ENCODE results near the gene KLHL40.

Gene KLHL40

DNA sequence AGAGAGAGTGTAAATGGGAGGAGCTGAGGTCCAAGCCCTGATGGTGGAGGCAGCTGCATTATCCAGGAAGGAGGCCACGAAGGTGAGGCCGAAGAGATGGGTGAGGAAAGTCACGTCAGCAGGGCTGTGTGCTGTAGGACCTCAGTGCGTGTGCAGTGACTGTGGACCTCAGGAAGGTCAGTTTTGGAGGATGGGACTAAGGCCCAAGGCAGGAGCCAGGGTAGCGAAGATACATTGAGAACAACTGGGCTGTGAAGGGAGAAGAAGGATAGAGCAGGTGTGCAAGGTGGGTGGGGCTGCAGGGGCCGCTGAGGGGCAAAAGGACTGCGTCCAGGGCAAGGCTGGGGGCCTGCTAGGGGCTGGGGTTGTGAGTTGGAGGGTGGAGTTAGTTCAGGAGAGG, 4.9 kb downstream of the KLHL40 start:
- no peak for DNase-seq (ENCODE audit: low spot score)

DNA sequence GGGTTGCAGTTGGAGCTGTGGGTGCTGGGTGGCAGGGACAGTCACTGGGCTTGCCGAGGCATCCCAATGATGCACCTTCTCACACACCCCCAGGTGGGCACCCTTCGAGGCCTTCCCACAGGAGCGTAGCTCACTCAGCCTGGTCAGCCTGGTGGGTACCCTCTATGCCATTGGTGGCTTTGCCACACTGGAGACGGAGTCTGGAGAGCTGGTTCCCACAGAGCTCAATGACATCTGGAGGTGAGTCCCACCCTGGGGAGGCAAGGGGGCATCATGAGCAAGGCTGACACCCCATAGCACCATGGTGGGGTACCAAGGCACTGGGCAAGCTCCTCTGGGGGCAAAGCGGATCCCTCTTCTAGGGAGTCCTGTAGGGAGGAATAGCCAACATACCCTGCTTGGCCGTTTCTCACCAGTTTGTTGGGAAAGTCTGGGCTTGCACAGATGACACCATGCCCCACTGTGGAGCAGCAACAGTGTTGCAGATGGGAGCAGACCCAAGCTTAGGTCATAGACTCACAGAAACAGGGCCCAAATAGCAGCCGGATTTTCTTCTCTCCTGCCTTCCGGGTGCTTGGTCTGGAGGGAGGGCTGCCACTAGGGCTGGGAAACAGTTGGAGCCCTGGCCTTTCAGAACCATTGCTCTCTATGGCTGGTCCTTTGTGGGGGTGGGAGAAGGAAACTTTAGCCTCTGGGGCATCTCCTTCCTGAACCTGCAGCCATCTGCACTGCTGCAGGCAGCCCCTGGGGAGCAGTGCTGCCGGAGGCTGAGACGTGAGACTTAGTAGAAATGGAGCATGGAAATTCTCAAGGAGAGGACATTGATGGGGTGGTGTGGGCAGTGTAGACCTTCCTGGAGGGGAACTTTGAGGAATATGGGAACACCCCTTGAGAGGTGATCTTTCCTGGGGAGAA, 5.7 kb downstream of the KLHL40 start:
- no peak for DNase-seq (ENCODE audit: low spot score)

DNA sequence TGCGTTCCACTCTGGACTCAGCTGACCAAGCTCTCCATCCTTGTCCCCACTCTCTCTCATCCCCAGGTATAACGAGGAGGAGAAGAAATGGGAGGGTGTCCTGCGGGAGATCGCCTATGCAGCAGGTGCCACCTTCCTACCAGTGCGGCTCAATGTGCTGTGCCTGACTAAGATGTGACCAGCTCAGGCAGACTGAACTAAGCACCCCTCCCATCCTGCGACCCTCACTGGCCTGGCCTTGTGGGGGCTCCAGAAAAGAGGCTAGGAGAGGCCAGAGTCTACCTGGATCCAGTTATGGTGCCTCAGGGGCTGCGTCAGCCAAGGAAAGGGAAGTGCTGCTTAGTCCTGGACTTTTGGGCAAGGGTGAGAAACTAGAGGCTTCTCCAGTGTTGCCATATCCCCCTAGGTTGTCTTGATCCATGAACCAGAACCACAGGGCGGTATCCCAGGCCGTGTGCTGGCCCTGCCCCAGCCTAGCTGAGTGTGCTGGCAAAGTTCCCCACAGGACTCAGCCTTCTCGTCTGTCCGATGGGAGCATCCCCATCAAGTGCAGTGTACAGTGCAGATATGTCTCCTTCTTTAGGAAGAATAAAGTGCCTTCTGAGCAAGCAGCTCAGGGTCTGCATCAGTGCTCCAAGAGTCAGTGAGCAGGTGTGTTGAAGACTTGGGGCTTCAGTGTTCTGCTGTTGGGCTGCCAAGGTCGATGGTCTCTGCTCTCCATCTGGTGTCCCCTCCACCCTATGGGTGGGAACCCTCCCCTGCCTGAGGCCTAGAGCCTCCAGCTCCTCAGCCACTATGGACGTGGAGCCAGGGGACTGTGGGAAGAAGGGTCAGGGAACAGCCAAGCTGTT, 6.7 kb downstream of the KLHL40 start:
- DNase-seq (ENCODE audit: low spot score), result no peak

DNA sequence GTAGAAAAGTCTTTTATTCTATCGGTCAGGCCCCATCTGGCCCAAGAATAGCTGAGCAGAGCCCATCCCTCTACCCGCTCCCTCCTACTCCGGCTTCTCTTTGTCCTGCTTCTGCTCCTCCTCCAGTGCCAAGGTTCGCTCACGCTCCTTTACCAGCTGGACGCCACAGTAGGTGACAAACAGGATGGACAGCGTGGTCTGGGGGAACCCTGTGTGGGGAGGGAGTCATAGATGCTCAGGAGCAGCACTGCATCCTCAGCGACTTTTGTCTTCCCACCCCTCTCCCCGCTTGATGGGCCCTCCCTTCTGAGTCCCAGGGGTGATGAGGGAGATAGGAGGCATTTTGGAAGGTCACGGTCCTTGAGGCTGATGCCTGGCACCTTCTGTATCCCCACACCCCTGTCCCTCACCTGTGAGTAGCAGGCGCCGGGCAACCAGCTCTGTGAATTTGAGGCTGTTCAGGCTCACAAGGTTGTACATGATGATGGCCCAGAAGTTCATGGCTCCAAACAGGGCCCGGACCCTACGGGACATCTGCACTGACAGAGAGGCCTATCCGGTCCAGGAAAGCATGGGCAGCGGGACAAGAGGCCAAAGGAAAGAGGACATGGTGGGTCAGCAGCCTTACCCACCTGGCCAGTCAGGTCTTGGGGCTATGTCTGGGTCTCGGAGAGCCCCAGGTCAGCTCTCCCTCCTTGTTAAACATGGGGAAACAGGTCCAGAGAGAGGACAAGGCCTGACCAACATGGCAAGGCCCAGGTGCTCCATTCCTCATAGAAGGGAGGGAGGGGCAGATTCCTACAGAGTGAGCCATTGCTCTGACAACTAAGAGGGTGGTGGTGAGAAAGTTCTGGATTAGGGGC, 7.6 kb downstream of the KLHL40 start:
- no peak for DNase-seq (ENCODE audit: low spot score)

DNA sequence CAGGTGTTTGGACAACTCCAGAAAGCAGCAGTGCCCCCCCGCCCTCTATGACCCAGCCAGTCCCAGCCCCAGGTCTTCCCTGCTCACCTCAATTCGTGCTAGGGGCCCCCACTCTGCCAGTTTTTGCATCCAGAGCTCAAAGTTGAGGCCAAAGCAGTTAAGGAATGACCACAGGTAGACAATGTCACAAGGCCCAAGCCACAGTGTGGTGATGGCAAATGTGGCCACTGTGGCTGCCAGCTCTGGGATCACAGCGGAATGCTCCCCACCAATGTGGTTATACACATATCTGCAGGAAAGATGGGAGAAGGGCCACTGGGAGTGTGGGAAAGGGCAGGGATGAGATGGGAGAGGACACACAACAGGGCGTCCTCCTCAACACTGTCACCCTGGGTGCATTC, 8.2 kb downstream of the KLHL40 start:
- no peak for DNase-seq (ENCODE audit: low spot score)

DNA sequence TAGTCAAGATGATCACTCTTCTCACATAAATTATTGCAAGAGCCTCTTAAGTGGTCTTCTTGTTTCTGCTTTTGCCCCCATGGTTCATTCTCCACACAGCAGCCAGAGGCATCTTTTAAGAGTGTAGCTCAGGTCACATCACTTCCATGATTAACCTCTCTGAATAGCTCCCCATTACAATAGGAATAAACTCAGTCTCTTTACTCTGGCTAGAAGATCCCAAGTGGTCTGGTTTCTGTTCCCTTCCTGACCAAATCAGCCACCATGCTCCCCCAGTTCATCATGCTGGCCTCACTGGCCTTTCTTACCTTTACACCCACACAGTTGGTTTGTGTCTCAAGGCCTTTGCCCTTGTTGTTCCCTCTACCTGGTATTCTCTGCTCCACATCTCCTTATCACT, 9.0 kb downstream of the KLHL40 start:
- no peak for DNase-seq (ENCODE audit: low spot score)

DNA sequence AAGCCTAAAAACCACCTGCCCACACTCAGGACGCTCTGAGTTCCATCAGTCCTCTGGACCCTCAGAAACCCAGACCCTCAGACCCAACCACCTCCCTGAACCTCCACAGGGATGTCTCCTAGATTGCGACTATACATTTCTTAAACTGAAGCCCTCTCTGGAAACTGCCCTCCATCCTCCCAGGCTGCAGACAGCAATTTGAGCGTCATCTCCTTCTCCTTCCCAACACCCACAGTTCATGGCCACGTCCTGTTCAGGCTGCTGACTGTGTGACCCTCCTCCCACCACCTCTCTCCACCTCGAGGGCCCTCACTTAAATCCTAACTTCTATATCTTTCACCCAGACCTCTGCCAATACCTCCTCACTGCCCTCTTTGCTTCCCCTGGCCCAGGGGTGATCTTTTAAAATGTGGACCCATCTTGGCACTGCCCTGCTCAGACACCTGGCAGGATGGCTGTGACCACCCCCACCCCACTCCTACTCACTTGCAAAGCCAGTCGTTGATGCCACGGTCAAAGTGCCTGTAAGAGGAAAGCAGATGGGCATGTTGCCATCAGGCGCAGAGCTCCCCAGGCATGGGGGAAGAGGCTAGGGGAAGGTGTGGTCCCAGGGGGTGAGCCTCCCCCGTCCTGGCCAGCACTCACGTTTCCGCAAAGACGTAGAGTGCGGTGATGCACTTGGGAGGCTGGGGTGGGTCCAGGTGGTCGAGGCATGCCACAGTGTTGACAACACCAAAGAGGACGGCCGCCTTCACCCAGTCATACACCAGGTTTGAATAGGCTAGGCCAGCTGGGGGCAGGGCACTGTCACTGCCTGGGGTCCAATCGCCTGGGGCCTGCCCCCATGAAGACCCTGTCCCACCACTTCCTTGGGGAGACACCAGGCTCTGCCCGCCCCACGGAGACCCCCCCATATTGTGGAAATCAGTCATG, 11.3 kb downstream of the KLHL40 start:
- DNase-seq (ENCODE audit: low spot score), result no peak

DNA sequence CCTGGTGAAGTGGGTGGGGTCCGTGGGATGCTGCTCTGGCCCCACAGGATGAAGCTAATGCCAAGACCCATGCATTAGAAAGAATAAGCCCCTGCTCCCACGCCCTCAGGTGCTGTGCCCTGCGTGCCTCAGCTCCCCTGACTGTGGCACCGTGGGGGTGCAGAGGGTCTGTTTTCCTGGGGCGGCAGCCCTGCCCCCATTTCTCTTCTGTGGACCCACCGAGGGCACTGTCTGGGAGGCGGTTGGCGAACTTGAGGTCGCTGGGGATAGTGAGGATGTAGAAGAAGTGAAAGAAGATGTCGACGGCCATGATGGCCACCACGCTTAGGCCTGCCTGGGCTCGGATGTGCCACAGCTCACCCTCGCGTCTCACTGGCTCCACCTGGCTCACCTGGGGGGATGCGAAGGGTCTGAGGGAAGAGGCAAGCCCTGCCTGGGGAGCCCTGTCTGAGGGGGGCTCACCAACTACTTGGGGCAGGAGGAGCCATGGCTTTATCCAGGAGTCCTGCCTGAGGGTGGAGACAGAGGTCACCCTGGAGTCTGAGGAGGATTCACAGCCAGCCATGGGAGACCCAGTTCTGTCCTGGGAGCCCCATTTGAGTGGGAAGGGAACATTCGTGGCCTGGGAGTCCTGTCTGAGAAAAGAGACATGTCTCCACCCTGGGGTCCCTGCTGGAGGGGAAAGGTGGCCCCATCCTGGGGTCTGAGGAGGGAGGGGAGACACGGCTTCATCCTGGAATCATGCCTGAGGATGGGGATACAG, 12.1 kb downstream of the KLHL40 start:
- no peak for DNase-seq (ENCODE audit: low spot score)

DNA sequence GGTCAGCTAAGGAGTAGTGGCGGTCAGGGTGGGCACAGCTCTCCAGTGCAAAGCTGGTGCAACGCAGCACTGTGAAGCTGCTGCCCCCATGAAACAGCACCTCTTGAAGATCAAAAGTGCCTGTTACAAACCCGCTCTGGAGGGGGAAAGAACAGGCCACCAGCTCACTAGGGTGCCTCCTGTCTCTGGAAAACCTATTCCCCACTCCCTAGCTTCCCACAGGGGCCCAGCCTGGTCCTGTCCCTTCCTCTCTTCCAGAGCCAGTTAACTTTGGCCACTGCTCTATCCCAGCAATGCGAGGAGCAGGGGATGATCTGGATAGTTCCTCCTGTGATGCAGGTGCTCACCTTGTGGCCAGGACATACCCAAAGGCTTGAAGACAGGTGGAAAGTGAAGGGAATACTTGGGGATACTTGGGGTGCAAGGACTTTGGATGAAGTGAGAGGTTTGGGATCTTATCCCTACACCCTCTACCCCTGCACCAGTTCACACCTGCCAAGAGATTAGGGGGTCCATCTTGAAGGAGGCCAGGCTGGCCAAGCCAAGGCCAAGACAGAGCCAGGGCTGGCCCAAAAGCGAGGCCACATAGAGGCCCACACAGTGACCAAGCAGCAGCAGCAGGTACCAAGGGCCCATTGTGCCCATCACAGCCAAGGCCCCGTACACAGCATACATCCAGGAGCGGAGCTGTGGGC, 13.0 kb downstream of the KLHL40 start:
- no peak for DNase-seq (ENCODE audit: low spot score)

DNA sequence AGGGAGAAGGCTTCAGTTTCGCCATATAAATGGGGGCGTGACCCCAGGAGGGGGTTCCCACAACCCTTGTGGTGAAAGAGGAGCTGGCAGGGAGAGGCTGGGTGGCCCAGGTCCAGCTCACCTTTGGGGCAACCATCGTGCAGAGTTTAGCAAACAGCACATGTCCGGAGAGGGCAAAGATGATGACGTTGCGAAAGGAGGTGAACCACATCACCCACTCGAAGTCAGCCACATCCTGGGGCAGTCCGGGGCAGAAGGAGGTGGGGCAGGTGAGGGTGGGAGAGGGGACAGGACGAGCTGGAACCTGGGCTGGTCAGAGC, 13.5 kb downstream of the KLHL40 start:
- DNase-seq (ENCODE audit: low spot score), result no peak

DNA sequence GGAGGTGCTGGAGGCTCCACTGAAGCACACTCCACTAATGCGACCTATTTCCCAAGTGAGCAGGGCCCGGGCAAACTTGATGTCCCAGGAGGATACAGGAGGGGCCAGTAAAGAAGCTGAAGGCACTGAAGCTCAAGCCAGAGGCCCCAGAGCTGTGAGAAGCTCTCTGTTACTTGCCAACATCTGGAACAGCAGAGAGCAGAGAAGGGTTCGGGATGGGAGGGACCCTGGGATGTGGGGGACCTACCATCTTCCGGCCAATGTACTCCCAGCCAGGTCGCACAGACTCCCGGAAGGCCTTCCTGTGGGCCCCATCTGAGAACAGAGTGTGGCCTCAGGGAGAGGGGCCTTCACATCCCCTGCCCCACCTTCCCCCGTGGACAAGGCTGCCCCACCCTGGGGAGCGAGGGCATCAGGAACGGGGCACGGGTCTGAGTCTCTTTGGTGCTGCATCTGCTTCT, 14.2 kb downstream of the KLHL40 start:
- DNase-seq (ENCODE audit: low spot score), result no peak

DNA sequence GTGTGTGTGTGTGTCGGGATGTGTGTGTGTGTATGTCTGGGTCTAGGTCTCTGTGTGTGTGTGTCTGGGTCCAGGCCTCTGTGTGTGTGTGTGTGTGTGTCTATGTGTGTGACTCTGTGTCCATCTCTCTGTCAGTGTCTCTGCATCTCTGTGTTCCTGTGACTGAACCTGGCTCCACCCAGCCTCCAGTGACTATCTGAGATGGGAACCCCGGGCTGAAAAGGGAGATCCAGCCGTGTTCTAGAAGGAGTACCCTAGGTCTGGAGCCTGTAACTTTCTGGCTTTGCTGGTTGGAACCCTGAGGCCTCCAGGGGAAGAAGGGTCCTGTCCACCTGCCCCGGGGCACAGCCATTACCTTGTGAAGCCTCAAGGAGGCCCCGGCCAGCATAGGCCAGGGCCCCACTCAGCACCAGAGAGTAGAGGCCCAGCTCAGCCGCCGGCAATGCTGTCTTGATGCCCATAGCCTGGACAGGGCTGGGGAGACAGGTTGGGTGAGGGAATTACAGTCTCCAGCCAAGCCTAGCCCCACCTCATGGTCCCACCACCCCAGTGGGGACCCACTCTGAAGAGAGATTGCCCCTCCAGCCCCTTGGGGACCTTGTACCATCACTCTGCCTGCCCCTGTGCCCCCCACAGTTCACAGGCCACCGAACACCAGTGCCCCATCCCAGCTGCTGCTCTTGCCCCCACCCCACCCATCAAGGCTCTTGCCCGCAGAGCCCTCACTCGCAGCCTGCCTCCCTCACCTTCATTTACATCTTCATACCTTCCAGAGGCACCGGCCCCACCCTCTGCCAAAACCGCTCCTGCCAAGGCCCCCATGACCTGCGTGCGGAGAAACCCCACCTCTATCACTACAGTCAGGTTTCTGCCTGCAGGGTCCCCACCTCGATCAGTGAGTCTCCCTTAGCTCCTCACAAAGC, 15.3 kb downstream of the KLHL40 start:
- DNase-seq (ENCODE audit: low spot score), result no peak

DNA sequence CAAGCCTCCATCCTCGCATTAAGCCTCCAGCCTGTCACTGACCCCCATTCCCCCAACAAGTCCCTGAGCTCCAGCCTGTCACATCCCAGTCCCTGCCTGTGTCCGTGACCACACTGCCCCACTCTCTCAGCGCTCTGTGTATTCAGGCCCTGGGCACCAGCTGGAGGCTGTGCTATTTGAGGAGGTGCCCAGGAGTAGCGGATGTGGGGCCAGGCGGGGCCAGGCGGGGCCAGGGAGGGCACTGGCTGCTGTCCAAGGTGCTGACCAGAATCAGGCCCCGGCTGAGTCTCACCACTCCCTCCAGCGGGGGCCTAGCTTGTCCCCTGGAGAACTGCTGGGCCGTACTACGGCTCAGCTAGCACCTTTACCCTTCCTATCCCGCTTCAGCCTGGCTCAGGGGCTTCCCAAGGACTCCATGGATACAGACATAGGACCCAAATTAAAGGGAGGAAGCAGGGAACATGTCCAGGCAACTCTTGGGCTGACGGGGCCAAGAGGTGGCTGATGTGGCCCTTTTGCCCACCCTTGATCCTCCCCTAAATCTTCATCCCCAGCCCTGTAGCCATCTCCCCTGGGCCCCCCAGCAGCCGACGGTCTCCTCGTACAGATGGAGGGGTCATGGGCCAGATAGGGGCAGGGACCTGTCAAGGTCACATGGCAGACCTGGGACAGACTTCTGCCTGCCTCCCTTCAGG, 16.2 kb downstream of the KLHL40 start:
- DNase-seq (ENCODE audit: low spot score), result peak; percentile 39

DNA sequence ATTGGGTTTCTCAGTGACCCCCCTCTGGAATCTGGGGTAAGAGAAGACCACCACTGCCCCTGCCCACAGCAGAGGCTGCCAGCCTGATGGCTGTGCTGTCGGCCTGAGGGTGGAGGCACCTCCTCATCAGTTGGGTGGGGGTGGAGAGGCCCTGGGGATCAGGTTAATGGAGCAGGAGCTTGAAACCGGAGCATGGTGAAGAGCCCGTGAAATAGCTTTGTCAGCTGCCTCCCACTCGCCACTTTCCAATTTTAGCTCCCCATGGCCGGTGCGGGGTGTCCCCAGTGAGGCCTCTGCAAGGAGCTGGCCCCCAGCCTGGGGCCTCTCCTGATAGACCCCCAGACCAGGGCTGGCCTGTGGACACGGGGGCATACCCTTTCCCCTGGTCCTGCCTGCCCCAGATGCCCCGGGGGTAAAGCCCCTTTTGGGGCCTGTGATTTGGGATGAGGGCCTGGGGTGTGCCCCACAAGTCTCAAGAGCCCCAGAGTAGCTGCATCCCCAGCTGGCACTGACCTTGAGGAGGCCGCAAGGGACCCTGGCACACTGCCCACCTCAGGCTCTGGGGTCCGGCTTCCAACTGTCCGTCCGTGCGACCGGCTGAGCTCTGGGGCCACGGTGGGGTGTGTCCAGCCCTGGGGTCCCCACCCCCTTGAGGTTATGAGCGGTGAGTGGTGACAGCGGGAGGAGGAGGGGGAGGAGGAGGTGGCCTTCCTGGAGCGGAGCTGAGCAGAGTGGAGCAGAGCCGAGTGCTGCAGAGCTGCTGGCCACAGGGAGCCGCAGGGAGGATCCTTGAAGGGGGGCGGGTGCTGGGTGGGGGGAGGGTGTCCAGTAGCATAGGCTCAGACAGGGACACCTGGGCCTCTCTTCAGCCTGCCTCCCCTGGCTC, 17.0 kb downstream of the KLHL40 start, which contains the start of gene HHATL:
Gene HHATL, minus strand, starts transcription at position 733 of the 886 bp plus-strand sequence. CDS start 1,972 bp downstream, outside the sequence.
- DNase-seq (ENCODE audit: low spot score), result no peak

DNA sequence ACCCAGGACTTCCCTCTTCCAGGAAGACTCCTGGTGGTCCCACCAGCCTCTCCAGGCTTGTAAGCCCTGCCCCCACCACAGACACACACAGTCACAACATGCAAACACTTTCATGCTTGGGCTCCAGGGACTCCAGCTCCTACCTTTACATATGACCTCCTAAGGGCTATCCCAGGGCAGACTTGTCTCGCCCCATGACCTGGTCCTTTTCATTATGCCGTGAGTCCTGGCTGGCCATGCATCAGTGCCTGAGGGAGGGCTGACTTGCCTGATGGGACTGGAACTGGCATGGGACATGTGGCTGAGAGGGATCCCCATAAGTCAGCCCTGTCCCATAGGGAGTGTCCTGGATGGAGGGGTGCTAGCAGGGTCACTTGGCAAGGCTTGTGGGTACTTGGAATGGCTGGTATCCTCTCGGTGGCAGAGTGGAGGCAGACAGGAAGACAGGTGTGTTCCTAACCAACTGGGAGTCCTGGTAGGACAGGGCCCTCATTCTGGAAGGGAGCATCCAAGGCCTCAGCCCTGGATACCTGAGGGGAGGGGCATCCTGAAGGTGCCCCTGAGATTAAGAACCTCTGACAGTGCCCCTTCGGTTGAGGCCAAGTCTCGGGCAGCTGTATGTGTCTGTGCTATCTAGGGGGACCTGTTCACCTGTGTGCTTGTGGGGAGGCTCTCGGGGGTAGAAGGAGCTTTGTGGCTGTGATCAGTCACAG, 17.8 kb downstream of the KLHL40 start:
- DNase-seq (ENCODE audit: low spot score), result no peak

DNA sequence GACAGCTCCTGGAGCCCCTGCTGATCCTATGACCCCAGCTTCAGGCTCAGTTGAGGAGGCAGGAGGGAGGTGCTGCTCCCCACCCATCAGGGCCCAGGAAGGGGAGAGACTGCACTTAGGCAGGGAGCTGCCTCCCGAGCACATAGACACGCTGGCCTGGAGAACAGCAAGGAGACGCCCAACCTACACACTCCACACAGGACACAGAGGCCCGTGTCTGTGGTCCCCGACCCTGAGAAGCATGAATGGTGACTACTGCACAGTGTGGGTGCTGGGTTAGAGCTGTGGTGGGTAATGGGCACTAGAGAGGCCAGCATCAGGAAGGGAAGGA, 18.3 kb downstream of the KLHL40 start:
- no peak for DNase-seq (ENCODE audit: low spot score)

Data from CD4-positive, alpha-beta T cell treated with Interleukin-6 at 100 ng/mL for 8 hours (primary cell).